Activated CD4-positive, alpha-beta T cell treated with anti-CD3 and anti-CD28 coated beads, Interleukin-2, amount 50 U/mL, for 1 hour (primary cell): ENCODE measurements around the gene OR5K2.

Source experiments
- DNase-seq: peaks from one replicate; pipeline ENCODE4 v3.0.0-alpha.2; 2020

OR5K2 gene

DNA sequence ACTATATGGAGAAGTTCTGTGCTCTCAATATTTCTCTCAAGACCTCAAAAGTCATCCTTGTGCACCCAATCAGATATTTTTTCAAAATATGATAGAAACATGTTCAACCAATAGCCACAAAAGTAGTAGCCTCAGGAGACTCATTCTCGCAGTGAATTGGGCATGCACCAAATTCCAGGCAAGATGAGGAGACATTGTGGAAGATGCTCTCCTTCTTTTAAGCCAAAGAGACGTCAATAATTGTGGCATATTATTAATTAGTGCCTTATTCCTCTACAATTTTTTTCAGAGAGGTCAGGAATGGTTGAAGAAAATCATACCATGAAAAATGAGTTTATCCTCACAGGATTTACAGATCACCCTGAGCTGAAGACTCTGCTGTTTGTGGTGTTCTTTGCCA is at the start of gene OR5K2:
Gene OR5K2 (plus strand): TSS at position 301 of the 400 bp plus-strand sequence. CDS start 0 bp downstream, at position 301.
- no peak for DNase-seq

DNA sequence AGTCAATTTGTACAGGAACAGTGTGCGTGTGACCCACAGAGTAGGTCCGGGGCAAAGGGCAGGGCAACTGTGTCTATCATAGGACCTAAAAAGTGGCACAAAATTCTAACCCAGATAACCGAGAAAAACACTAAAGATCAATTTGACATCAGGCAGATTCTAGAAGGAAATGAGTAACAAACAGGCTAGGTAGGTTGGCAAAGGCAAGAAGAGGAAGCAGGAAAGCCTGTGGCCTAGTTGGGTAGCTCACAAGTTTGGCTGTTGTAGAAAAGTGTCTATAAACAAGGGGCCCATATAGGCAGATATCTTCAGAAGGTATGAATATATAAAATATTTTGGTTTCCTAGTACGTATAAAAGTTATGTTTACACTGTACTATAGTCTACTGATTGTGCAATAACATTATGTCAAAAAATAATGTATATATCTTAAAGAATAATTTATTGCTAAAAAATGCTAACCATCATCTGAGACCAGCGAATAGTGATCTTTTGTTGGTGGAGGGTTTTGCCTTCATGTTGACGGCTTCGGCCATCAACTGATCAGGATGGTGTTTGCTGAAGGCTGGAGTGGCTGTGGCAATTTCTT is 47.8 kb upstream of the OR5K2 start:
- DNase-seq, result no peak

DNA sequence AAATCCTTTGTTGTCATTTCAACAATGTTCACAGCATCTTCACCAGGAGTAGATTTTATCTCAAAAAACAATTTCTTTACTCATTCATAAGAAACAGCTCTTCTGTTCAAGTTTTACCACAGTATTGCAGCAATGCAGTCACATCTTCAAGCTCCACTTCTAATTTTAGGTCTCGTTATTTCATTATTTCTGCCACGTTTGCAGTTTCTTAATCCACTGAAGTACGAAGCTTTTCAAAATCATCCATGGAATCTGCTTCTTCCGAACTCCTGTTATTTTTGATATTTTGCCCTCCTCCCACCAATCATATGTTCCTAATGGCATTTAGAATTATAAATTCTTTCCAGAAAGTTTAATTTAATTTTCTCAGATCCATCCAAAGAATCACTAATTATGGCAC is 47.1 kb upstream of the OR5K2 start:
- DNase-seq, result no peak

DNA sequence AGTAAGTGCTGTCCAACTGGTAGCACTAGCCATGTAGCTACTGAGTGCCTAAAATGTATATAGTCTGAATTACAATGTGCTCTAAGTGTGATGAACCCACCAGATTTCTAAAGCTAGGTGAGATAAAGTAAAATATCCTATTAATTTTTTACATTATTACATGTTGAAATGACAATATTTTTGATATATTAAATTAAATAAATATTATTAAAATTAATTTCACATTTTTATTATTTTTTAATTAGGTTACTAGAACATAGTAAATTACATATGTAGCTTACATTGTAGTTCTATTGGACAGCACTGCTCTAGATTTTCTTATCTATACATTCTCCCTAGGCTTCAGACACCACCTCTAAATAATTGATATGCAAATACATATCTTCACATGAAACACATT is 43.7 kb upstream of the OR5K2 start:
- DNase-seq, result no peak

DNA sequence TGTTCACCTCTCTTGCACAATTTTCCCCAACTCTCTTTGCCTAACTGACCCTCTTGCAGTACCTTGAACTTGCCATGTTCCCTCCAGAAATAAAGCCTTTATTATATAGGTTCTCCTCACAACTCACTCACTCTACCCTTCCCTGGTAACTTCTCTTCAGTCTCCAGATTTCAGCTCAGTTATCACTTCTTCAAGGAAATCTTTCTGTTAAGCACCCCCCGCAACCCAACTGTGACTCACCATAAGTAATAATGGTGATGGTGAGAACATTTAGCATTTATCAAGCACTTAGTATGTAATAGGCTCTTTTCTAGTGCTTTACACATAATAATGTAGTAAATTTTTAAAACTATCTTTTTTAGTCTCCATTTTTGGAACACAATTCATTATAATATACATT is 42.6 kb upstream of the OR5K2 start:
- DNase-seq, result no peak

DNA sequence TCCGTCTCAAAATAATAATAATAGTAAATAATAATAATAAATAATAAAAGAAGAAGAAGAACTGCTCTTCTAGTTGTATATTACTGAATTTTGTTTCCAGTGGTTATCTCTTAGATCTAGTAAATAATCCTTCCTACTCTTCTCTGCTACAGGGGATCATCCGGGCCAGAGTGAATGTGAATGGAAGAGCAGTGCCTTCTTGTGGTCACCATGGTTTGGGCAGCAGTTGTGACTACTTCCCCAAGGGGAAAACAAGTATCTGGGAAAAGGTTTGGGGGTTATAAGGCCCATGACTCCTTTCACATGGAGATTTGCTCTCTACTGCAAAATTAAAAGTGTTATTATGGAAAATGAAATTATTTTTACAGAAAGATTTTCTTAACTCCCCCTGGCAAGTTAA is 39.9 kb upstream of the OR5K2 start:
- DNase-seq, result no peak

DNA sequence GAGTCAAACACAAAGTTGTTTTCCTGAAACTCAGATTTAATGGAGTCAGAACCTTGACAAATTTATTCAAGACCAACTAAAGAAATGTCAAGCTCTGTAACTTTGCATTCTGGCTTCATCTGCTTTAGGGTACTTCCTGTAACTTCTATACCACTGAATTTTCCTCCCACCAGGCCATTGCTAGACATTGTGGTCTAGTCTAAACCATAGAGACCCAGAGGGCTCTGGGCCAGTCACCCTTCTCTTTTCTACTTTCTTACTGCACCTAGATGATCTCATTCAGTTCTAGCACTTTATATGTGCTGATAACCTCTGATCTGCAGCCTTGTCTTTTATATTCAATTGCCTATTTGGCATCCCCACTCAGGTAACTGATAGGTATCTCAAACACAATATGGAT is 37.3 kb upstream of the OR5K2 start:
- DNase-seq, result no peak

DNA sequence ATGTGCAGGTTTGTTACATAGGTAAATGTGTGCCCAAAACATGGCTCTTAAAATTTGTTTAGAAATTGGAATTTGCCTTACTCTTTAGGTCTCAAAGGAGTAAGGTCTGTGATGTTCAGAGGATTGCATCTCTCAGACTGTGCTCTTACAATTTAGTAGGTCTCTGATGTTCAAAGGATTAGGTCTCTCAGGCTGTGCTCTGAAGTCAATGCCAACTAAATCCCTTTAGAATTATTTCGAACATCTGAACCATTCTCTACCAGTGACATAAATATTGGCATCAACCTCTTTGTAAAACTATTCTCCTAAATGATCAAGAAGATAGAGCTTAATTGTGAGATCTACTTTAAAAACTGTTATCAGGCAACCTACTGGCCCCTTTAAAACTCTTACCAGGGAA is 34.6 kb upstream of the OR5K2 start, which contains the start of gene OR5K1:
Gene OR5K1 (plus strand): TSS at position 301 of the 400 bp plus-strand sequence. CDS start 6,376 bp downstream, outside the sequence.
- DNase-seq, result no peak

DNA sequence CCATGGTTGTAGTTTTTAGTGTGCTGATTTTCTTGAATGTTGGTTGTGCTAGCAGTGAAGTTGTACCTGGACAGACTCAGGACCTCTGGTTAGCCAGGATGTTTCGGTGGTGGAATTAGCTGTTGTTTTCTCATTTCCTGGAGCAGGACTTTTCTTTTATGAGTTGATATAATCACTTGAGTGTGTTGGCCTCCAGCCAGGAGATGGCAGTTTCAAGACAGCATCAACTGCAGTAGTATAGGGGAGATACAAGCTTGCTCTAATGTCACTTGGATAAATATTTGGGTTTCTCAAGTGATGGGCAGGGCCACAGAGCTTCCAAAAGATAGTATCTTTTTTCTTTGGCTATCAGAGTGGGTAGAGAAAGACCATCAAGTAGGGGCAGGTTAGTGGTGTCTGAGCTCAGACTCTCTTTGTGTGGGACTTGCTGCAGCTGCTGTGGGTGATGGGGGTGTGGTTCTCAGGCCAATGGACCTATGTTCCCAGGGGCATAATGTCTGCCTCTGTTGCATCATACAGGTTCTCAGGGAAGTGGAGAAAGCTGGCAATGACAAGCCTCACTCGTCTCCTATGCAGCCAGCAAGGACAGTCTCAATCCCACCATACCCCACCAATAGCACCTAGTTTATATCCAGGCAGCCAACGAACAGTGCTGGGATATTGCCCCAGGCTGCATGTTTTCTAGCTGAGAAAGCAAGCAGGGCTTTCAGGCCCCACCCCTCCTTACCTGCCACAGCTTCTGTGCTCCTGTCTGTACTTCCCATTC is 14.6 kb upstream of the OR5K2 start:
- DNase-seq, result no peak

DNA sequence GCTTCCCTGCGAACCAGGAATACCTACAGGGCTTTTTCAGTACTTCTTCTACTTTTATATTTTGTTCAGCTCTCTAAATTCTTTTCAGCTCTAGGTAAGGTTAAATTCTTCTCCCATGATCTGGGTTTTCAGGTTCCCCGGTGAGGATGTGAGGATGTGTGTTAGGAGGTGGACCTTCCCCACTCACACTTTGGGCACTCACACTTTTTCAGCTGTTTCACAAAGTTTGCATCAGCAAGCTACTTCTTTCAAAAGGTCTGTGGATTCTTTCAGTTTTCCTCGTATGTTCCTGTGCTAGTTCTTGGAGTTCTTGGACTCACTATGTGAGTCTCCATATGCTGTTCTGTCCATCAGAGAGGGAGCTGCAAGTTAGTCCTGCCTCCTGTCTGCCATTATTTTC is 13.9 kb upstream of the OR5K2 start:
- no peak for DNase-seq

DNA sequence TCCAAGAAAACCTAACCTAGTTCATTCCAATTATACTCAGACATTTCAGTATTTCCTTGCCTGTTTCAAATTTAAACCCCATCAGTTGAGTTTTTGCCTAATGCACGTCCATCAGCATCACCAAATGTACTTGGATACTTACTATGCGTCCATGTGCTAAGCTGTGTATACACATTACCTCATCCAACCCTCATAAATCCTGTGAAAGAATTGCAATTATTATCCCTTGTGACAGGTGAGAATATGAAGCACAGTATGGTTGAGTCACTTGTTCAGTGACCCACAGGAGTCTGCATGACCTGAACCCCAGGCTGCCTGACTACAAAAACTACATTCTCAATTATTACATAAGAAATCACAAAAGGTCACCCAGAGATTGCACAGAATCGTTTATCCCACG is 2.5 kb downstream of the OR5K2 start:
- DNase-seq, result no peak

DNA sequence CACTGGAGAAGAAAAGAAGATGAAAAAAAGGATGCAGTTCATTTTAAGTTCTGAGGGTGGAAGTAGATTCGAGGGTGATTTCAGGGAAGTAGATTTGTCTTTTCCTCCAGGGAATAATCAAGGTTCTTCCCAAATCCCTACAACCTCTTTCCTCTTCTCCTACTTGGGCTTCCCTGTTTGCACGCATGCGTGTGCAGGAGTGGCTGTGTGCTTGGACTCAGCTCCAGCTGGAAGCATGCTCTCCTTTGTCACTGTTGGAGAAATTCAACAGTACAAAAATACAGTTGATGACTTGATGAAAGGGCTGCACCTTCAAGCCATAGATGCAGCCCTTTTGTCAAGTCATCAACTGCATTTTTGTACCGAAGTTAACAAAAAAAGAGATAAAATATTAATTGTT is 3.8 kb downstream of the OR5K2 start:
- no peak for DNase-seq

DNA sequence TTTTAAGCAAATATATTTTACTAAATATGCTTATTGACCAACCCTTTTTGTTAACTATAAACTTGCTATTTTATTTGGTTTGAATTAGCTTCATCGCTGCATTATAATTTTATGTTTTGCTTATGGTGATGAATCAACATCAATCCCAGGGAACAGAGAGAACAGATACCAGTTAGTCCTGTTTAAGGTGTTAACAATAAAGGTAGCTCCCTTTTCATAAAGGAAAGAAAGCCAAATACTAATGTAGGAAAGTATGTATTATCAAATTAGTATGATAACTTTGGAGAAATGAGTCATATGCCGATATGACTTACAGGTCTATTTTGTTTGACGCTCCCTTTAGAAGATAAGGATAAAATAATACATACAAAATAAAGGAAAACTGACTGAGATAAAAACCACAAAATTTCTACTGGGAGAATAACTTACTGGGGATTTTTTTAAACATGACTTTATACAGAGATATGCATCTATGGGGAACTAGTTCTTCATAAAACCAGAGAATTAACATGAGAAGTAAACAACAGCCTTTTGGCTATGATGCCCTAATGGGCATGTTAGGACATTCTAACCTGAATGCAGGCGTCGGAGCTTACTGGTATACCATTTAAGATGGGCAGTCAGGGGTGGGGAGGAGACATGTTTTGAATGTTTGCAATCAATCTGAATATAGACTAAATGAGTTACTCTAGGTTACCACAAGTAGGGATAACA is 4.5 kb downstream of the OR5K2 start:
- DNase-seq, result no peak

DNA sequence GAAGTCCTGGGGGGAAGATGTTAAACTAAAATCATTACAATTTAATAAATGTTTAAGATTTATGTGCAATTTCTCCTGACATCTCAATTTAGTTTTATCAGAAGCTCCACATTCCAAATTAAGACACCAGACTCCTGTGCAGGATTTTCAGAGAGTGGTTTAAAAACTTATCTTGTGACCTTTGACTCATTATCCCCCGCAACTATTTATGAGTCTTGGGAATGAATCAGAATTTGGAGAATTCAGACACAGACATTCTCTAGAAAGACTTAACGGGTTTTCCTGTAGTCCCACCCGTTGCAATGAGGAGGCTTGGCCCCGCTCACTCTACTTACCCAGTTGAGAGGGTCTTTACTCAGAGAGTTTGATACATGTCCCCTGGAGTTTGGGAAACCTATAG is 7.1 kb downstream of the OR5K2 start:
- no peak for DNase-seq

DNA sequence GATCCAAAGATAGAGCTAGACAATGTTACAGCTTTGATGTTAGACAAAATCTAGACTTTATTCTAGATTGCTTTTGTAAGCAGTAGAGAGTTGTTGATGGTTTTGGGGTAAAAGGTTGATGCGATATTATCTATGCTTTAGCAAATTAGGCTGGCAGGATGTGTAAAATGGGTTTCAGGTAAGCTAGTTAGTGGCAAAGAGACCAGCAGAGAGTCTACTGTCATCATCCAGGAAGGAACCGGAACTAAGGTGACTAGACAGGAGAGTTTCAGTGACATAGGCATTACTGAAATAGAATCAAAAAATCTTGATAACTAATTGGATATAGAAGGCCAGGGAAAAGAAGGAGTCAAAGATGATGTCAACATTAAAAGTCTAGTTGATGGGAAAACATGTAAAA is 11.1 kb downstream of the OR5K2 start:
- no peak for DNase-seq

DNA sequence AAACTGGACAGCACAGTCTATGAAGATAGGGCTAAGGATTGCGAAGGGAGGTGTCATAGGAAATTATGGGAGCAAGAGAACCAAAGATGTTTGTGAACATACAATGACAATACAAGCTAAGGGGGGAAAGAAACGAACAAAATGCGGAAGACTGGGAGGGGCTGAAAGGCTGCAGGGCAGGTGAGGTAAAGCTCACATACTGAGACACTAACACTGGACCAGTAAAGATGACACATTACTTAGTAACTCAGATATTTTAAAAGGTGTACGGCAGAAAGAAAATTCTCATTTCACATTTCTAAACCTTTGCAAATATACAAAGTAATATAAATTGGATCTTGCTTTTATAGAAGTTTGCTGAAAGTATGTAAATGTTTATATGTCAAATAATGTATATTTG is 15.1 kb downstream of the OR5K2 start:
- no peak for DNase-seq

DNA sequence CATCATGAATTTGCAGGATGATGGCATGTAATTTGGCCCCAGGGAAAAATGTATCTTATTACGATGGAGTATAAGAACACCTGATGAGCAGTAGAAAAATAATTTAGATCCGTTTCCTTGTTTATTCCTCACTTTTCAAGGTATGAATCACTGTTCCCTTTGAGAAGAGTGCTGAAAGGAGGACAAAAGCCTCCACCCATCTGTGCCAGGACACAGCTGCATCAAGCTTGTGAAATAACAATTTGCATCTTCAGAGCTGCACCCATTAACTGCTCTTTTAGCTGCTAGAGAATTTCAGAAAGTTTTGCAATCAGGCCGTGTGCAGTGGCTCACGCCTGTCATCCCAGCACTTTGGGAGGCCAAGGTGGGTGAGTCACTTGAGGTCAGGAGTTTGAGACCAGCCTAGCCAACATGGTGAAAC is 15.6 kb downstream of the OR5K2 start:
- DNase-seq, result no peak

DNA sequence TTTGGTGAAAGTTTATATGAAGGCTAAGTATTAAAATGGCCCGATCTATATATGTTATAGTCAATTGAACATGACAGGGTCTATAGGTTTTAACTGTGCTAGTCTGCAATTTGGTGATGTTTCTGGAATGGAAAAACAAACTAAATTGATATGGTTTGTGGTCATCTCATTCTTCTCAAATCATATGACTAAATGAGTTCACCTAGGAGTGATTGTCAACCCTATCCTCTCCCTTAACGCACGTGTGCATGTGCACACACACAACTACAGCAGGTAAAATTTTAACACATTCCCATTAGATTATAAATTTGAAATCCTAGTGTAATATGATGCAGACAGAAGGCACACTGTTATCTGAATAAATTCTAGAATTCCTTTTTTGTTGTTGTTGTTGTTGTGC is 16.3 kb downstream of the OR5K2 start:
- DNase-seq, result no peak

DNA sequence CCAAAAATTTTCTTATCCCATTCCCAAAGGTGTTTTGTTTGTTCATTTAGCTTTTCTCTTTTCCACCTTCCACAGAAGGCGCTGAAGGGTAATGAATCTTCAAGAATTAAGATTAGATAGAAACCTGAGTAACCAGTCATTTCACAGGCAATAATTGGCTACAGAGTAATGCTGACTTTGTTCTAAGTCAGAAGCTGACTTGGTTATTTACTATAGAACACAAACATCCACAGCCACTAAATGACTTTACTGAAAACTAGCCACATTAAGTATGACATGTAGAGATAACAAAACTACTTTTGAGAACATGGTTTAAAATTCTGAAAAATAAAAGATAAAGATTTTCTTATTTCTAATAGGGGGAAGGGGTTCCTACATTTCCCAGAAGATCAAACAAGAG is 17.5 kb downstream of the OR5K2 start:
- no peak for DNase-seq

DNA sequence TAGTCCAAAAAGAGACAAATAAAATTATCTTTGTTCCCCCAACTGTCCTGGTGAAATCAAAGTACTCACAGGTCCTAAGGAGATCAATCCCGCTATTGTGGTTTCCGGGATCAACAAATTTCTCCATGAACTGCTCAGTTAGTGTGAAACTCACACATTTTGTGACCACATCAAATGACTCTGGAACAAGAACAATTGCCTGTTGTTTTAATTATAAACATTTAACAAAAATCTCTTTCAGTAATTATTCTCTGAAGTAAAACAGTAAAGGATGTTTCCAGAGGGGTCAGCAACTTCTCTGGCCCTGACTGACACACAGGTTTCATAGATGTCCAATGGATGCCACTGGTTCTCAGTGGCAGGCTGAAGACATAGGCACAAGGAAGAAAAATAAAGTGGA is 21.3 kb downstream of the OR5K2 start:
- no peak for DNase-seq

DNA sequence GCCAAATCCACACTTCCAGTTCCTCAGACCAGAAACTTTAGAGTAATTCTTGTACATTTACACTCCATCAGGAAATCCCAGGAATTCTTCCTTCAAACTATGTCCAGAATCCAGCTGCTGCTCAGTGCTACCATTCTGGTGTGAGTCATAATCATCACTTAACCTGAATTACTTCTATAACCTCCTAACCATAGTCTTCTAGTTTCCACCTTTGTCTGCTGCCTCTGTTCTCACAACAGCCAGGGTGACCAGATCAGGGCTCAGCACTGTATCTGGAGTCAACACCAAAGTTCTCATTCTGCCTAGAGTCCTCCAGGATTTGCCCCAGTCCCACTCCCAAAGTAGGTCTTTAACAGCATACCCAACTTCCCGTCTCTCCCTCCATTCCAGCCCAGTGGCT is 21.9 kb downstream of the OR5K2 start:
- DNase-seq, result no peak

DNA sequence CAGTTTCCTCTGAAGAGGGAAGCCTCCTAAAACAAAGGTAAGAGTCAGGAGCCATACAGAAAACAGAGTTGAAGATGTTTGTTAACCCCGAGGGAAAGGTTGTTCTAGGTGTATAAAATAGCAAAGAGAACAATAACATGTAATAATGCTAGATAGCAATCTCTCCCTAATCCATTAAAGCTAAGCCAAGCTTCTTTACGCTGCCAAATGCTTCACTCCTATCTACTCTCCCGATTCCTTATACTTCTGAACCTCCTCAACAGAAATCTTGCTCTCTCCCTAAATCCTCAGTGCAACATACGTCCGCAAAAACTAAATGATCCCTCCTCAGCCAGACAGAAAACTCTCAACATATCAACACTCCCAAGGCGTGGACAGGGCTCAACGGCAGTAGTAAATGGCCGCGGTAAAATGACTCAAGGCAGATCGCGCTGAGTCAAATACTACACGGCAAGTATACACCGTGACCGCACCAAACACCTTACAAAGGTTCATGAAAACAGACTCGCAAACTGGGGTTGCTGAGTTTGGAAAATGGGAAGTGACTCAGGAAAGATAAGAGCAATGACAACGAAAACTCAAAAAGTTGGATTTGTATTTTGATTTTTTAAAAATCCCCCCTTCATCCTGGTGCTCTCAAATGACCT is 24.5 kb downstream of the OR5K2 start:
- DNase-seq, result peak; percentile 51

DNA sequence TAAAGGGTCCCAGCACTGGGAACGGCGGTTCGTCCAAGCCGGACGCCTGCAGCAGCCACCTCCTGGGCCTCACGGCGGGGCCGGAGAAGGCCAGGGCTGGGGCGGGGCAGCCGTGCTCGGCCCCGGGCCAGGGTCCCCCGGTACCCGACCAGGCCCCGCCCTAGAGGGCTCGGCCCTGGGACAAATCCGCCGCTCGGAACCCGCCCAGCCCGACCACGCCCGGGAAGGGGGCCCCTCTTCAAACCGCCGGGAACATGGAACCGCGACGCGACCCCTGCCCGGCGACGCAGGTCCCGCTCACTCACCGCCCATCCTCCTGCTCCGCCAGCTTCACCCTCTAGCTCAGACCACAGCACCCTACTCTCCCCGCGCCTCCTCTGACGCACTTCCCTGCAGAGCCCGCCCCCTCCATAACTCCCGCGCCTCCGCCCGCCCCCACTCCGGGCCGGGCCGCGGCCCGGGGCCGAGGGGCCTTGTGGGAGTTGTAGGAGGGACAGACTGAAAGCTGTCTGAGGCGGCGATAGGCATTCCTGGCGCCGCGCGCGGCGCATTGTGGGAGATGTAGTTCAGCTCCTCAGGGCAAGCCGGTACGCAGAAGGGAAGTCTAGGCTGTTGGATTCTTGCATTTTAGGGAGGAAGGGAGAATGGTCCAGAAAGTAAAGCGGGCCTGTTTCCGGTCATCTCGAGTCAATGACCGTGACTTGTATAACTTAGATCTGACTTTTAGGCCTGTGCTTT is 25.2 kb downstream of the OR5K2 start, which contains the start of gene CLDND1:
Gene CLDND1 (minus strand): TSS at position 359 of the 738 bp plus-strand sequence. CDS start 1,478 bp downstream, outside the sequence.
- peak; percentile 93 for DNase-seq
